GM20431 (cell line): ENCODE results near the gene TLE3.

Source experiments
- in situ Hi-C: fragments of 300-500 bp; cut with MseI, MboI; formaldehyde crosslinking; loops from one replicate; pipeline ENCODE4 v1.15.0; 2020; ENCODE audit warnings: low sequenced_read_pairs; ENCODE audit not compliant: unreplicated experiment

TLE3 gene

DNA sequence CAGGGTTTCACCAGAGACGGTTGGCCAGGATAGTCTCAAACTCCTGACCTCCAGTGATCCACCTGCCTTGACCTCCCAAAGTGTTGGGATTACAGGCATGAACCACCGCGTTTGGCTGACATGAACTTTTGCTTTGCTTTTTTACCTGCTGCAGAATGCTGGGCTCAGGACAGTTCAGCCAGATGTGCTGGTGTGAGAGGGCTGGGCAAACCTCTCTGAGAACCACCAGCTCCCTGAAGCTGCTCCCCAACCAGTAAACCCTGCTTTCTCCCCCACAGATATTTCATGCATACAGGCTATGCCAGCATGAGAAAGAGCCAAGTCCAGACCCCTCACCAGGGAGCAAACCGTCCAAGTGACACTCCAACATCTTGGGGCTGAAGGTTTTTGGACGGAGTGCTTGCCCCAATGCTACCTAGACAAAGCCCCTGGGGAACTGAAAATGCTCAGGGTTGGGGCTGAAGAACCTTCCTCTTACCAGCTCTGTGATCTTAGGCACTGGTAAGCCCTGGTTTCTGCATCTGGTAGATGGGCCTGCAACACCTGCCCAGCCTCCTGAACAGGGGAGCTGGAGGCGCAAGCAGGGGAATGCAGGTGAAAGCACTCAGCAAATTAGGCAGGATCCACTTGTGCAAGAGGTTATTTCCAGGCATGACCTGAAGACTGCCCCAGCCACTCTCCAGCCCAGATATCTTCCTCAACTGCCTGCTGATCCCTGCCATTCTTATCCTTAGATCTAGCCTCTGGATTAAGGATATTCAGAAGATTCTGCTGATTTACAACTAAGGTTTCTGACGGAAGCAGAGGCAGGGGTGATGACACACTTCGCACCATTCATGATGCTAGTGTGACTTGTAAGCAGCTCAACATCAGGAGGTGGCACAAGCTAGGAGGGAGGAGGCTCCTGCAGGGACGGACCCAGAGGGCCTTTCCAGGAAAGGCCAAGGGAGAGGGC is 78.8 kb downstream of the TLE3 start:
- in situ Hi-C loops: no loop called here

DNA sequence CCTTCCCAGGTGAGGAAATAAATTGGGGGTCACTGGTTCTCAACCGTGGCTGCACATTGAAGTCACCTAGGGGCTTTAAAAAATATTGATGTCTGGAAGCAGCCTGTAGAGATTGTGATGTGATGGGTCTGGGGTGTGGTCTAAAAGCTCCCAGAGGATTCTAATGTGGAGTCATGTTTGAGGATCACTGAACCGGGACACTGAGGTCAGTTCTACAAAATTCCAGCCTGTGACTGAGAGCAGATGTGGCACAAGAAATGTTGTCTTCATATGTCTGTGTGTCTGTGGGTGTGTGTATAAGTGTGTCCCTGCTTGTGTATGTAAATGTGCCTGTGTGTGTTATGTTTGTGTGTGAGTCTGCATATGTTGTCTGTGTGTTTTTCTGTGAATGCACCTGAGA is 79.9 kb downstream of the TLE3 start:
- in situ Hi-C loops: no loop called here

DNA sequence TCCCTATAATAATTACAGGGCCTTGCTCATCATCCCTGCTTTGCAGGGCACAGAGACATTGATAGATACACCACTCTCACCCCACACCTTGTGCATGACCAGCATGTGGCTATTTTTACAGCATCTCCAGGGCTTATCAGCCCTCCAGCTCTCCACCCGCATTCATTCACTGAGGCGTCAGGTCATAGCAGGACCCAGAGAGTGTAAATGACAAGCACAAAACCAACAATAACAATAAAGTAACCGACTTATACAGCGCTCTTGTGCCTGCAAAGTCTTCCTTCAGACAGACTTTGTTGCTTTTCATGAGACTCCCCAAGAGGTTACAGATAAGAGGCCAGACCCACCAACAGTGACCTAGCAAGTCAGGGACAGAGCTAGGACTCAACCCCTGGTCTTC is 80.7 kb downstream of the TLE3 start:
- in situ Hi-C loops: no loop called here

DNA sequence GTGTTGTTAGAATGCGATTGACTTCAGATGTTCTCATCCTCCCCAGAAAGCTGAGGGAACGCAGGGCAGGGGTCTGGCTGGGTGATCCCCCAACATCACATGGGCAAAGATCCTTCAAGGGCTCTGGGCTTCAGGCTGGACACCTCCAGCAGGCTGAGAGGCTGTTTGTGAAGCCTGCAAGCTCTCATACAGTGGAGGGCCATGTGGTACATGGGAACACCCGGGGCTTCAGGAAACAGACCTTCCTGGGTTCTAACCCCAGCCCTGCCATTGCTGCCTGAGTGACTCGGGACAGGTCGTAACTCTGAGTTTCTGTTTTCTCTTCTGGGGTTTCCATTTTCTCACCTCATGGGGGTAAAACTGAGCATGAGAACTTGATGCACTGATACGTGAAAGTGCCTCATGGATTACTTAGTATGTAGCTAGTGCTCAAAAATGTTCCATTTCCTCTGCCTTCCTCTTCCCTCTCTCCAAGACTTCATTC is 81.2 kb downstream of the TLE3 start:
- in situ Hi-C loops: no loop called here

DNA sequence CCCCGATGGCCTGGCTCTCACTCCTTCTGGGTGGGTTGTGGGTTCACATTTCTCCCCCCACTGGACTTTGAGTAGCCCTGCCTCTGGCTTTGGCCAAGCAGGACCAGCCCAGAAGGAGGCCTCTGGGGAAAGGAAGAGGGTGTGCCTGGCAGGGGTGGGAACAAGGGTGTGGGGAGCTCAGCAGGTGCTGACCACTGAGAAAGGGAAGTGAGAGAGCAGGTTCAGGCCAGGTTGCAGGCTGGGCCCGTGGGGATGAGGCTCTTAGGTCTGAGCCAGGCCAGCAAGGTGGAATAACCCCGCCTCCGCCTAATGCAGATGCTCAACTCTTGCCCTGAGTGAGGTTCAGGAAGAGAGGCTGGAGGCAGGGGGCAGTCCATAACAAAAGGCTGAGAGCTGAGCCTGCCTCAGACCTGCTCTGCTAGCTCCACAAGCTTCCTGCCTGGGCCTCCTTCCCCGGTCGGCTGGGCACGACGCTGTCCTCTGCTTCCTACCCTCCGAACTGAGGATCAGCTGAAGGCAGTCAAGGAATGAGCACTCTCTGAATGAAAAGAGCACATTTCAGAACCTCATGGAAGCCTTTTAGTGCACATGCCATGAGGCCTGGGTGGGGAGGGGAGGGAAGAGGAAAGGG is 82.7 kb downstream of the TLE3 start:
- in situ Hi-C loops: no loop called here

DNA sequence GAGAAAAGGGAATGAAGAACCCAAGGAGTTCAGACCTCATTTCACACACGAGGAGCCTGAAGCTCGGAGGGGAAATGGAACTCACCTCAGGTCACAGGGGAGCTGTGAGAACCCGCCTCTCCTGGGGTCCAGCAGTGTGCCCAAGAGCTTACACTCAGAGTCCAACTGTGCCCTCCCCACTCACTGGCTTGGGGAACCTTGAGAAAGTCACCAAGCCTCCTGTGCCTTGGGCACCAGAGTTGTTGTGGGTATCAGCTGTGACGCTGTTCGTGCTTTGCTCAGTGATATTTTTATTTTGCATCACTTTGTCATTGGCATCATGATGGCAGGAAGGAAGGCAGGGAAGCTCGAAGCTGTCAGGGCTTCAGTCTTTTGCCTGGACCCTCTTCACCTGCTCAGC is 83.4 kb downstream of the TLE3 start:
- in situ Hi-C loops: no loop called here

DNA sequence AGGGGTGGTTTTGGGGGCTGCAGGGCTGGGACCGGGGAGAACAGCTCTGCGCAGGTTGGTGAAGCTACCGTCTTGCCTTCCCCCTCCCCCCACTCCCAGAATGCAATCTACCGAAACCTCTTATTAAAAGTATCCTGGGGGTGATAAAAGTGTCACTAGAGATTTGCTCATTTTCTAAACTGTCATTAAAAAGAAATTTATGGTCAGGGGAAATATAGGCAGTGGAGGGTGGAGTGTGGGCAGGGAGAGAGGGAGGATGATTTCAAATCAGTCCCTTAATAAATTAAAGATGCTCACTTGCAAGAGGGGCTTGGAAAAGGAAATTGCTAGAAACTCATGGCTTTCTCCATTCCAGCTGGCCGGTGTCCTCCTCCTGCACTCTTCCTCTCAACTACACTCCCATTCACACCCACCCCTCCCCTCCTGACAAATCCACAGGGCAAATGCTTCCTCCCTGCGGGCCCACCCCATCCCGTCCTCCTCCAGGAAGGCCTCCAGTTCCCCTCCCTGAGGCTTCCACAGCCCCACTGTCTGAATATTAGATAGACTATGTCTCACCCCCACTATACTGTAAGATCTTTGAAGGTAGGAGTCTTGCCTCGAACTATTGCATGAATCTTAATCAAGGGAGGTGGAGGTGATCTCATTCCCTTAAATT is 83.9 kb downstream of the TLE3 start:
- in situ Hi-C loops: no loop called here

DNA sequence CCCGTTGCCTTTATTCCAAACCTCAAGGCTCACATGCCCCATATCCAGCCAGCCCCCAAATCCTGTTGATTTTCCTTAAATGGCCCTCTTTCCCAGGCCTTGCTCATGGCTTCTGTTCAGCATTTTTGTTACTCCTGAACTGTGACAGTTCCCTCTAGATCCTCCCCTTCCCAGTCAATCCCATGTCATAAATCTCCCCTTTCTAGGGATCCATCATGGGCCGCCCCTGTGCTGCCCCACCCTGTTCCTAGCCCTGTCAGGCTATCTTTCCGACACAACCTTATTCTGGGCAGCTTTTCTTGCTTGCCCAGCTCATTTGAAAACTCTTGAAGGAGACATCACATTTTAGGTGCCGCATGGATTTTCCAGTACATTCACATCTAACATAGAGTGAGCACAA is 84.8 kb downstream of the TLE3 start:
- in situ Hi-C loops: no loop called here

DNA sequence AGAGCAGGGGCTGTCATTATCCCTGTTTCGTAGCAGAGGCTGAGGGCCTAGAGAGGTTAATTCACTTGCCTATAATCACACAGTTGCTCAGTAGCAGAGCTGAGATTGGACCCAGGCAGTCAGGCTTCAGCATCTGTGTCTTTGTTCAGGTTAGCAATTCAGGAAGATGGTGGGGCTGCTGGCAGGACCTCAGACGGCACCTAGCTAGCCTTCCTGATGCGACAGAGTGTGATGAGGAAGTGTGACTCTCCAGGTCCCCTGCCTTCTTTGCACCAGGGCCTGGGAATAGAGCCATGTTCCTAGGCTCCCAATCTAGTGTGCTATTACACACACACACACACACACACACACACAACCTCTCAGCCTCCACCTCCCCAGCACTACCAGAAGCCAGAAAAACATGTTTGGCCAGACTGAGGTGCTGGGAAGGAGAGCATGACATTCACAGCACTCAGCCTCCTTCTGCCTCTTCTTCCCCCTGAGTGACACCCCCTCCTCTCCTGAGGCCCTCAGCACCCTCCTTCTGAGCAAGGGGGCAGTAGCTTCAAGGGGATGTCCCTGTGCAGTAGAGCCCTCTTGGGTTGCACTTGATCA is 88.9 kb downstream of the TLE3 start:
- in situ Hi-C loops: no loop called here

DNA sequence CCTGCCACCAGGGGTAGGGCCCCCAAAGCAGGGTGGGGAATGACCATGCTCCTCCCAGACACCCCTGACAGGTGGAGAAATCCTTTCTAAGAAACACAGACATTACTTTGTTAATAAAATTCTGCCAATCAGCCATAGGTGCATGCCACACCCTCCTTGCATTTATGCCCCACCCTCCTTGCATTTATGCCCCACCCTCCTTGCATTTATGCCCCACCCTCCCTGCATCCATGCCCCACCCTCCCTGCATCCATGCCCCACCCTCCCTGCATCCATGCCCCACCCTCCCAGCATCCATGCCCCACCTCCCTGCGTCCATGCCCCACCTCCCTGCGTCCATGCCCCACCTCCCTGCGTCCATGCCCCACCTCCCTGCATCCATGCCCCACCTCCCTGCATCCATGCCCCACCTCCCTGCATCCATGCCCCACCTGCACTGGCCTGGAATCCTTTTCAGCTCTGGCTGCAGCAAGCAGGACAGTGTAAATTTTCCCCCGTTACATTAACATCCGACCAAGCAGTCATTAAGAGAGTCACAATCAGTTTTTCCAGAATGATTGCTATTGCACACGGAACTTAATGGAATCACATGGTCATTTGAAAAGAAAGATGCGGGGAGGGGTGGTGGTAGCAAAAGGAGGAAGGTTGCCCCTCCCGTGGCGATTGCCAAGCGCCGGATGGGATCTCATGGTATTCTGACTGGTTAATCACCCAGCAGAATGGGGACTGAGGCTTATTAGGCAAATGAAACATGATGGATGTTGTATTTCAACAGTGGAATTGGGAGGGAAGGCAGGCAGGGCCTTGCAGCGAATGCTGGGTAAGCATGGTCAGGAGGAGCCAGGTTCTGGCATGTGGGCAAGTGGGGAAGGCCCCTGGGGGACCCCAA is 91.2 kb downstream of the TLE3 start:
- in situ Hi-C loops: no loop called here

DNA sequence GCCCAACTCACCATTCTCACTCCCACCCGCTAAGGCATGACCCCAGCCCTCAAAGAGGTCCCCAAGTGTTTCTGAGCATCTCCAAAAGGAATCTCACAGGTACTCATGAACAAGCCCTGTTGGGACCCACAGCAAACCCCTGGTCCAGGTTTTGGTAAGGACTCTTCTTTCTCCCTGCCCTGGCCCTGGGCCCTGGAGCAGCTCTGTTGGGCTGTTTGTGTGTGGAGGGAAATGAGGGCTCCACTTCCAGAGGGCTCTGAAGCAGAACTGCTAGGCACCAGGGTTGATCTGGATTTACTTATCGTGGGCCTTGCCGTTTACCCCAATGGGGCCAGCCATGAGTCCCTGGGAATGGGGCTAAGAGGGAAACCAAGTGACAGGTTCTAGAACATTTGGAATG is 92.9 kb downstream of the TLE3 start:
- in situ Hi-C loops: no loop called here

DNA sequence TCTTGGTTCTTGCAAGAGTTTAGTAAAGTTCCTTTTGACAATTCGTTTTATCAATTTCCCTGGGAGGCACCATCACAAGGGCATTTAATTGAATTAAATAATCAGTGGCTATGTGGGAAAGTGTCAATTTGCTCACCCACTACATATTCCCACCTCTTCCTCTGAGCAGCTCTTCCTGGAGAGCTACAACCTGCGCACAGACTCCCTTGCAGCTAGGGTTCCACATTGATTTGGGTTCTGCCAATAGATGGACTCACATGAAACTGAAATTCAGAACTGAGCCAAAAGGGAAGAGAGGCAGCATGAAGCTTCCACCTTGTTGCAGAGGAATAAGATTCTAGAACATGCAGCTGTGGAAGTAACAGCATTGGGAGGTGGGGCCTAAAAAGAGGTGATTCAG is 94.8 kb downstream of the TLE3 start:
- in situ Hi-C loops: no loop called here

DNA sequence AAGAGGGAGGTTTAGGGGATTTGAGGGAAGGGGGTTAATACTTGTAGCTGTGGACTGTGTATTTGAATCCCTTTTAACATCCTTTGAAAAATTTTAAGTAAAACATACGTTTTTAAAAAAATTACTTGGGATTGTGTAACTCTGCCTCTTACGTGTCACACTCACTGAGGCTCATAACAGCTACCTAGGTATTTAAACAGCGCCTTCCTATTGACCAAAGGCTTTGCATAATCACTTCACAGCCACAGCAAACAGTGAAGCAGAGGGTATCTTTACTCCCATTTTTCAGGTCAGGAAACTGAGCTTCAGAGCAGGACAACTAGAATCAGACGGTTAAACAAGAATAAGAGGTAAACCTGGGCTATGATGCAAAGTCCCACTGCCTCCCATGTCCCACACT is 95.9 kb downstream of the TLE3 start:
- in situ Hi-C loops: no loop called here

DNA sequence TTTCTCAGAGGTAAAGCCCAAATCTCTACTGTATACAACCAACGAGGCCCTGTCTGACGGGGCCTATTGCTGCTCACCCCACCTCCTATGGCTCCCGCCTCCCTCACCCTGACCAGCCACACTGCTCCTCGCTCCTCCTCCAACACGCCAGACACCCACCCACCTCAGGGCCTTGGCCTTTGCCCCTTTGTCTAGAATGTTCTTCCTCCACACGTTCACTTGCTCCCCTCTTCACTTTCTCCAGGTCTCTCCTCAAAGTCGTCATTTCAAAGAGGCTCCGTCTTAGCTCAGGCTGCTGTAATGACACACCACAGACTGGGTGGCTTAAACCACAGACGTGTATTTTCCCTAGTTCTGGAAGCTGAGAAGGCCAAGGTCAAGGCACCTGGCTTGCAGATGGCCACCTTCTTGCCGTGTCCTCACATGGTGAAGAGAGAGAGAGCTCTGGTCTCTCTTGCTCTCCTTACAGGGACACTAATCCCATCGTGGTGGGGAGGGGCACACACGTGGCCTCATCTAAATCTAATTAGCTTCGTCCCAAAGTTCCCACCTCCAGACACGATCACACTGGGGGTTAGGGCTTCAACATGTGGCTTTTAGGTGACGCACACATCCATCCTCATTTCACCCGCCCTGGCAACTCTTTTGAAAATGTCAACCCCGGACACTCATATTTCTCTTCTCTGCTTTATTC is 98.2 kb downstream of the TLE3 start:
- in situ Hi-C loops: no loop called here

DNA sequence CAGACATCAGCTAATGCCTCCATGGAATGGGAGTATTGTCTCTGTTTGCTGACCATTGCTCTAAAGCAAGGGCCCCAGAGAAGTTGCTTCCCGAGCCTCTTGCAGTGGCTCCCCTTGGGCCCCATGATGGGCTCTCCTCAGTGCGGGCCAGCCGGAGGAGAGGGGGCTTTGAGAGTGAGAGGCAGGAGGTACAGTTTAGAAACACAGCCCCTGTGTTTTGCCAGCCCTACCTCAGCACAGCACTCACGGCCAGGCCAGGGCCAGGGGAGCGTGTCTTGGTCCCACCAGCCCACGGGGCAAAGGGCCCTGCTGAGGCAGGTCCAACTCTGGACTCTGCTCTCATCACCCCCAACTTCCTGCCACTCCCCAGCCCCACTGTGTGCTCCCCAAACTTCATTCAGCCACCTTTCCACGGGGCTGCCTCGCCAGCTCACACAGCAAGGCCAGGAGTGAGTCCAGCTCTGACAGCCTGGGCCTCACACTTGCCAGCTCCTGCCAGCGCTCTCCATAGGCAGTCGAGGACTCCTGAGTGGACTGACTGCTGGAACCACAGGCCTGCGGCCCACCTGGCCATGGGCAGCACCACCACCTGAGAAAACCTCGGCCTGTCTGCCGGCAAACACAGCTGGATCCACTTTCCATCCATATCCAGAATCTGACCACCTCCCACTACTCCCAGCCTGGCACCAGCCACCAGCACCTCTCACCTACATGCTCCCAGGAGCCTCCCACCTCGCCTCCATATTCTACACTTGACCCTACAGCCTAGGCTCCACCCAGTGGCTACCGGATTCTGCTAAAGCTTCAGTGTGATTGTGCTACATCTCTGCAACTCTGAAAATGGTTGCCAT is 99.0 kb downstream of the TLE3 start:
- in situ Hi-C loops: no loop called here

DNA sequence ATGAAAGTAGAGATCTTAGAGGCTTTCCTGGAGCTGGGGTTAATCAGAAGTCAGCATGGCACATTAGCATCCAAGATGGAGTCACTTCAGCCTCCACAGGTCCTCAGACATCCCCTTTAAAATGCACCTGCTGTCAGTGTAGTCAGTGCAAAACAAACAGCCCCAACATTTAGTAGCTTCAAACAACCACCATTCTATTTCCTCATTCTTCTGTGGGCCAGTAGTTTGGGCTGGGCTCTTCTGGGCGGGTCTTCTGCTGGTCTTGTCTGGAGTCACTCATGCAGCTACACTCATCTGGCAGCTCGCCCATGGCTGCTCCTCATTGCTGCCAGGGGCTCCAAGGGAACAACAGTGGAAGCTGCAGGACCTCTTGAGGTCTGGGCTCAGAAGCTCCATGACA is 99.9 kb downstream of the TLE3 start:
- in situ Hi-C loops: no loop called here
